Astrocyte (in vitro differentiated cells and primary cell): ENCODE data around the gene KCNQ1. TPM values are rescaled to one million over a fixed set of nuclear protein-coding genes. Genes with fewer than 3 reads are reported as not detected.

Experiments
- DNase-seq: peaks from one replicate; pipeline ENCODE4 v3.0.0-alpha.2; 2010; ENCODE audit warnings: low read depth
- FAIRE-seq: peaks from 2 replicates; lab custom pipeline; 2011; peaks lifted over from hg19 to GRCh38; lab: Jason Lieb, UNC
- H2AFZ ChIP-seq: 2 replicates; pipeline ENCODE4 v1.6.0; 2012; ENCODE audit warnings: low read depth, low read length, inconsistent platforms
- H3K27ac ChIP-seq: 2 replicates; pipeline ENCODE4 v1.5.1; 2011; ENCODE audit warnings: low read depth, low read length, inconsistent platforms
- H3K27me3 ChIP-seq: 2 replicates; pipeline ENCODE4 v1.6.0; 2011; ENCODE audit warnings: low read length, inconsistent platforms; ENCODE audit not compliant: insufficient read depth
- H3K36me3 ChIP-seq: 2 replicates; pipeline ENCODE4 v1.5.1; 2011; ENCODE audit warnings: low read length, inconsistent platforms; ENCODE audit not compliant: insufficient read depth
- H3K4me1 ChIP-seq: 2 replicates; pipeline ENCODE4 v1.5.1; 2011; ENCODE audit warnings: low read length, inconsistent platforms; ENCODE audit not compliant: insufficient read depth
- H3K4me2 ChIP-seq: 2 replicates; pipeline ENCODE4 v1.6.0; 2012; ENCODE audit warnings: low read length, inconsistent platforms
- H3K4me3 ChIP-seq: 2 replicates; pipeline ENCODE4 v1.5.1; 2011; ENCODE audit warnings: low read depth, mild to moderate bottlenecking, low read length, inconsistent platforms; ENCODE audit not compliant: insufficient read depth
- H3K79me2 ChIP-seq: 2 replicates; pipeline ENCODE4 v1.6.0; 2012; ENCODE audit warnings: mild to moderate bottlenecking, low read length, inconsistent platforms; ENCODE audit not compliant: insufficient read depth
- H3K9ac ChIP-seq: 2 replicates; pipeline ENCODE4 v1.6.0; 2012; ENCODE audit warnings: mild to moderate bottlenecking, low read length, inconsistent platforms
- H3K9me3 ChIP-seq: 2 replicates; pipeline ENCODE4 v1.5.1; 2012; ENCODE audit warnings: low read depth, mild to moderate bottlenecking, low read length, inconsistent platforms; ENCODE audit not compliant: insufficient read depth
- H4K20me1 ChIP-seq: 2 replicates; pipeline ENCODE4 v1.6.0; 2012; ENCODE audit warnings: low read length, inconsistent platforms; ENCODE audit not compliant: insufficient read depth
- H3K27ac Mint-ChIP-seq: one replicate; pipeline ENCODE4 v1.8.0; 2021; ENCODE audit warnings: mild to moderate bottlenecking, mixed read lengths; ENCODE audit not compliant: unreplicated experiment
- H3K27me3 Mint-ChIP-seq: one replicate; pipeline ENCODE4 v1.8.0; 2021; ENCODE audit warnings: low read depth, mixed read lengths; ENCODE audit not compliant: unreplicated experiment
- H3K36me3 Mint-ChIP-seq: one replicate; pipeline ENCODE4 v1.8.0; 2021; ENCODE audit warnings: low read depth, mixed read lengths; ENCODE audit not compliant: unreplicated experiment
- H3K4me1 Mint-ChIP-seq: one replicate; pipeline ENCODE4 v1.8.0; 2021; ENCODE audit warnings: low read depth, mixed read lengths; ENCODE audit not compliant: unreplicated experiment
- H3K4me3 Mint-ChIP-seq: one replicate; pipeline ENCODE4 v1.8.0; 2021; ENCODE audit warnings: mild to moderate bottlenecking, moderate library complexity, mixed read lengths; ENCODE audit not compliant: unreplicated experiment
- H3K9me3 Mint-ChIP-seq: one replicate; pipeline ENCODE4 v1.8.0; 2021; ENCODE audit warnings: mild to moderate bottlenecking, mixed read lengths; ENCODE audit not compliant: unreplicated experiment
- CTCF ChIP-seq: IDR thresholded peaks from 2 replicates; pipeline ENCODE4 v1.5.1; 2011; ENCODE audit warnings: low read depth, mild to moderate bottlenecking, inconsistent platforms, low read length, moderate library complexity; ENCODE audit not compliant: insufficient read depth
- EZH2 ChIP-seq: IDR thresholded peaks from 2 replicates; pipeline ENCODE4 v1.6.1; 2012; ENCODE audit warnings: mild to moderate bottlenecking, low read length, inconsistent platforms; ENCODE audit not compliant: insufficient read depth
- total RNA-seq: library from RNA; stranded (reverse); gene quantifications from 2 replicates; pipeline ENCODE4 v1.2.1, GENCODE V29; 2021

Gene KCNQ1
- total RNA-seq, 1 donor from 2014 or later, result not detected

- Mint-ChIP-seq H3K4me1 (no peaks in the 10 kb centered on the region), H3K4me3 (no peak overlapping the region), H3K27ac (no peak overlapping the region), H3K9me3 (no peaks in the 10 kb centered on the region), H3K27me3 (peaks cover 30% of the 10 kb centered on the region), H3K36me3 (no peaks in the 10 kb centered on the region)
- Histone ChIP-seq H2AFZ (no peak overlapping the region), H3K79me2 (no peaks in the 10 kb centered on the region), H3K4me2 (no peak overlapping the region), H3K9me3 (no peaks in the 10 kb centered on the region), H3K27me3 (no peaks in the 10 kb centered on the region), H3K4me3 (no peak overlapping the region), H3K4me1 (no peaks in the 10 kb centered on the region), H3K27ac (no peak overlapping the region), H3K36me3 (no peaks in the 10 kb centered on the region), H3K9ac (no peak overlapping the region), H4K20me1 (no peaks in the 10 kb centered on the region)
- no peak for DNase-seq
- TF ChIP-seq CTCF (no peak), EZH2 (no peak)
- no peak for FAIRE-seq
Measured at GRCh38 chr11:2576111-2576510, 131.3 kb downstream of the KCNQ1 start.

- no peaks in the 10 kb centered on the region for H3K27me3 ChIP-seq
- H4K20me1 ChIP-seq, result no peaks in the 10 kb centered on the region
- no peak for DNase-seq
- Mint-ChIP-seq H3K4me1 (no peaks in the 10 kb centered on the region), H3K27ac (no peak overlapping the region), H3K27me3 (peaks cover 31% of the 10 kb centered on the region), H3K36me3 (no peaks in the 10 kb centered on the region), H3K9me3 (no peaks in the 10 kb centered on the region), H3K4me3 (no peak overlapping the region)
- TF ChIP-seq EZH2 (no peak), CTCF (no peak)
- no peaks in the 10 kb centered on the region for H3K79me2 ChIP-seq
- no peaks in the 10 kb centered on the region for H3K9me3 ChIP-seq
- H3K27ac ChIP-seq, result no peak overlapping the region
- no peak overlapping the region for H3K4me3 ChIP-seq
- no peak overlapping the region for H3K9ac ChIP-seq
- no peak for FAIRE-seq
- H2AFZ ChIP-seq, result no peak overlapping the region
- no peak overlapping the region for H3K4me2 ChIP-seq
- H3K36me3 ChIP-seq, result no peaks in the 10 kb centered on the region
- H3K4me1 ChIP-seq, result no peaks in the 10 kb centered on the region
Measured at GRCh38 chr11:2576549-2576948, 131.7 kb downstream of the KCNQ1 start.

- Mint-ChIP-seq H3K4me3 (no peak overlapping the region), H3K36me3 (no peaks in the 10 kb centered on the region), H3K27ac (no peak overlapping the region), H3K9me3 (no peaks in the 10 kb centered on the region), H3K27me3 (peaks cover 34% of the 10 kb centered on the region), H3K4me1 (no peaks in the 10 kb centered on the region)
- no peak overlapping the region for H3K9ac ChIP-seq
- TF ChIP-seq CTCF, result no peak
- no peak for TF ChIP-seq EZH2
- no peaks in the 10 kb centered on the region for H3K79me2 ChIP-seq
- no peak overlapping the region for H3K27ac ChIP-seq
- H4K20me1 ChIP-seq, result no peaks in the 10 kb centered on the region
- no peak overlapping the region for H3K4me2 ChIP-seq
- no peak overlapping the region for H2AFZ ChIP-seq
- no peaks in the 10 kb centered on the region for H3K36me3 ChIP-seq
- no peaks in the 10 kb centered on the region for H3K4me1 ChIP-seq
- no peak for FAIRE-seq
- no peak overlapping the region for H3K4me3 ChIP-seq
- no peaks in the 10 kb centered on the region for H3K9me3 ChIP-seq
- DNase-seq, result no peak
- no peaks in the 10 kb centered on the region for H3K27me3 ChIP-seq
Measured at GRCh38 chr11:2577031-2577990, 132.5 kb downstream of the KCNQ1 start.
